Natural killer cell (primary cell): ENCODE results near the gene PPFIBP2. TPM values are rescaled to one million over a fixed set of nuclear protein-coding genes. Genes with fewer than 3 reads are reported as not detected.

Experiments used
- ATAC-seq, 3 donors: fragments of 150-1000 bp in 2 of 3; fragments of 200-7000 bp in 1 of 3; cut with Tn5 transposase; 1 replicate in 1 of 3; 2 replicates in 2 of 3; pipeline ENCODE4 v1.10.0; 2021; ENCODE audit warnings: mild to moderate bottlenecking in 2 of 3, moderate library complexity in 2 of 3
- DNase-seq, 2 donors: peaks; one replicate each; pipeline versions ENCODE4 v3.0.0 to v3.0.0-alpha.2; 2013 to 2021; ENCODE audit warnings: mixed read lengths in 1 of 2
- H3K27ac ChIP-seq: one replicate; pipeline ENCODE4 v1.5.1; 2013; ENCODE audit warnings: mild to moderate bottlenecking, low read length
- H3K27me3 ChIP-seq: one replicate; pipeline ENCODE4 v1.6.1; 2013; ENCODE audit warnings: low read length; ENCODE audit not compliant: control insufficient read depth, insufficient read depth
- H3K36me3 ChIP-seq: one replicate; pipeline ENCODE4 v1.6.1; 2013; ENCODE audit warnings: low read length; ENCODE audit not compliant: control insufficient read depth, insufficient read depth
- H3K4me1 ChIP-seq: one replicate; pipeline ENCODE4 v1.6.1; 2013; ENCODE audit warnings: low read length; ENCODE audit not compliant: control insufficient read depth, insufficient read depth
- H3K4me3 ChIP-seq: one replicate; pipeline ENCODE4 v1.5.1; 2013; ENCODE audit warnings: low read length
- H3K9me3 ChIP-seq: one replicate; pipeline ENCODE4 v1.6.1; 2013; ENCODE audit warnings: low read length; ENCODE audit not compliant: control insufficient read depth, insufficient read depth
- H3K27ac Mint-ChIP-seq, 2 donors: one replicate each; pipeline ENCODE4 v1.8.0; 2022; ENCODE audit warnings: mild to moderate bottlenecking in 2 of 2, mixed read lengths in 2 of 2, moderate library complexity in 1 of 2
- H3K27me3 Mint-ChIP-seq, 2 donors: one replicate each; pipeline ENCODE4 v1.8.0; 2022; ENCODE audit warnings: low read depth in 2 of 2, mixed read lengths in 2 of 2
- H3K36me3 Mint-ChIP-seq: one replicate; pipeline ENCODE4 v1.8.0; 2022; ENCODE audit warnings: mixed read lengths
- H3K4me1 Mint-ChIP-seq, 2 donors: one replicate each; pipeline ENCODE4 v1.8.0; 2022; ENCODE audit warnings: mixed read lengths in 2 of 2
- H3K4me3 Mint-ChIP-seq: one replicate; pipeline ENCODE4 v1.8.0; 2022; ENCODE audit warnings: mild to moderate bottlenecking, moderate library complexity, mixed read lengths
- H3K9me3 Mint-ChIP-seq, 2 donors: one replicate each; pipeline ENCODE4 v1.8.0; 2022; ENCODE audit warnings: mixed read lengths in 2 of 2
- WGBS: methylation state at CpG from one replicate; pipeline ENCODE4 v1.1.7; 2013; ENCODE audit warnings: missing lambda C conversion rate; ENCODE audit not compliant: insufficient coverage; 5-methylcytosine and 5-hydroxymethylcytosine counted together
- intact Hi-C: fragments of 100-400 bp; cut with micrococcal nuclease; formaldehyde crosslinking; loops from one replicate; pipeline ENCODE4 v1.14.2; 2022
- total RNA-seq, 4 donors: library from RNA; stranded (reverse); fragments of 120-200 nt in 1 of 4; gene quantifications; one replicate each; pipeline versions ENCODE4 v1.2.3 to v1.2.4, GENCODE V29; 2013 to 2022
- TF ChIP-seq, protein P1 (sequence below): fragments of 200-600 bp; IDR thresholded peaks from one replicate; pipeline ENCODE4 v1.8.0; 2022; ENCODE audit warnings: antibody characterized with exemption

Gene PPFIBP2
- total RNA-seq, 3 donors from 2014 or later (not counting 1 experiment from before 2014, with no cell fraction given): 15.1 to 23.7 (median 23.1) TPM

DNA sequence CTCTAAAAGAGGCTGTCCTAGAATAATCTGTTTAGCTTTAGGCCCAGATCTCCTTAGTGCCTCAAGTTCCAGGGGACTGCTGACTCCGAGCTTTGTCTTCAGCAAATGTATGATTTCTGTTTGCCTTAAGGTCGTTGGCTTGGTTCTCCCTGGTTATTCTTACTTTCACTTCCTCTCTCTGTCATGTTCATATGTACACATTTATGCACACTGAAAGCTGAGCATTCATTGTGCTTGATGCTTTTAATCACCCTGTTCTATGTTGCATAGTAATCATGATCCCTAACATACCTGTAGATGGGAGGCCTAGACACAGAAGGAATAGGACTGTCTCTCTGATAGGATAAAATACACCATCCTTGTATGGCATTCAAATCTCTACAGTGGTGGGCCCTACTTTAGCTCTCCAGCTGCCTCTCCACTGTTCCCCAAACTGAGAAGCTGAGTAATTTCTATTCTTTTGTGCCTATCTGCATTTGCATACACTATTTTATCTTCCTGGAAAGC, 7.2 kb downstream of the PPFIBP2 start:
- Histone ChIP-seq H3K36me3 (no peaks in the 10 kb centered on the region), H3K4me3 (no peak overlapping the region), H3K27ac (peak overlapping the region; percentile 82), H3K4me1 (peaks cover 39% of the 10 kb centered on the region), H3K27me3 (no peaks in the 10 kb centered on the region), H3K9me3 (no peaks in the 10 kb centered on the region)
- 0% methylated on average over 1 of the region's 2 CpGs for WGBS
- Mint-ChIP-seq H3K4me1 (peaks cover 6 to 49% of the 10 kb centered on the region in 2 donors), H3K4me3 (no peak overlapping the region), H3K27me3 (no peaks in the 10 kb centered on the region), H3K27ac (no peak overlapping the region), H3K9me3 (no peaks in the 10 kb centered on the region), H3K36me3 (no peaks in the 10 kb centered on the region)
- TF ChIP-seq, protein P1, sequence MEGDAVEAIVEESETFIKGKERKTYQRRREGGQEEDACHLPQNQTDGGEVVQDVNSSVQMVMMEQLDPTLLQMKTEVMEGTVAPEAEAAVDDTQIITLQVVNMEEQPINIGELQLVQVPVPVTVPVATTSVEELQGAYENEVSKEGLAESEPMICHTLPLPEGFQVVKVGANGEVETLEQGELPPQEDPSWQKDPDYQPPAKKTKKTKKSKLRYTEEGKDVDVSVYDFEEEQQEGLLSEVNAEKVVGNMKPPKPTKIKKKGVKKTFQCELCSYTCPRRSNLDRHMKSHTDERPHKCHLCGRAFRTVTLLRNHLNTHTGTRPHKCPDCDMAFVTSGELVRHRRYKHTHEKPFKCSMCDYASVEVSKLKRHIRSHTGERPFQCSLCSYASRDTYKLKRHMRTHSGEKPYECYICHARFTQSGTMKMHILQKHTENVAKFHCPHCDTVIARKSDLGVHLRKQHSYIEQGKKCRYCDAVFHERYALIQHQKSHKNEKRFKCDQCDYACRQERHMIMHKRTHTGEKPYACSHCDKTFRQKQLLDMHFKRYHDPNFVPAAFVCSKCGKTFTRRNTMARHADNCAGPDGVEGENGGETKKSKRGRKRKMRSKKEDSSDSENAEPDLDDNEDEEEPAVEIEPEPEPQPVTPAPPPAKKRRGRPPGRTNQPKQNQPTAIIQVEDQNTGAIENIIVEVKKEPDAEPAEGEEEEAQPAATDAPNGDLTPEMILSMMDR: no peak
- ATAC-seq (no peak), DNase-seq (peak in 1 of 2 donors; percentile 40)
- intact Hi-C loops: no loop called here

DNA sequence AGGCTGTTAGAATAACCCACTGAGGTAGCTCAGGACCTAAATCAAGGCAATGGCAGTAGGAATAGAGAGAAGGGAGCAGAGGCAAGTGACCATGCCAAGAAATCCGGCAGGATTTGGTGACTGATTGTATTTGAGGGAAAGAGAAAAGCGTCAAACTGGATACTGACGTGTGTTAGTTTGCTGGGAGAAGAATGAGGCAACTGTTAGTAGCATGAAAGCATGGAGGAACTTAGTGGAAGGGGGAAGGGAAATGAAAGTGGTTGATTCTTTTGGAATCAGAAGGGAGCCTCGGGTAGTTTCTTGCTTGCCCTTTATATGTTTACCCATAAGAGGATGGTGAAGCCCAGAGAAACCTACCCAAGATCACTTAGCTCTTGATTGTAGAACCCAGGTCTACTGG, 8.3 kb downstream of the PPFIBP2 start:
- TF ChIP-seq, protein P1: no peak
- H3K27ac Mint-ChIP-seq: no peak overlapping the region
- H3K9me3 Mint-ChIP-seq: no peaks in the 10 kb centered on the region
- DNase-seq: no peak
- peaks cover 14 to 51% of the 10 kb centered on the region in 2 donors for H3K4me1 Mint-ChIP-seq
- H3K4me3 Mint-ChIP-seq: no peak overlapping the region
- no peak overlapping the region for H3K4me3 ChIP-seq
- H3K27me3 ChIP-seq: no peaks in the 10 kb centered on the region
- H3K4me1 ChIP-seq: peaks cover 50% of the 10 kb centered on the region
- intact Hi-C loops: no loop called here
- 66% methylated on average over 4 of the region's 4 CpGs for WGBS
- H3K36me3 Mint-ChIP-seq: no peaks in the 10 kb centered on the region
- no peaks in the 10 kb centered on the region for H3K9me3 ChIP-seq
- no peaks in the 10 kb centered on the region for H3K36me3 ChIP-seq
- H3K27me3 Mint-ChIP-seq: no peaks in the 10 kb centered on the region
- no peak for ATAC-seq
- no peak overlapping the region for H3K27ac ChIP-seq

DNA sequence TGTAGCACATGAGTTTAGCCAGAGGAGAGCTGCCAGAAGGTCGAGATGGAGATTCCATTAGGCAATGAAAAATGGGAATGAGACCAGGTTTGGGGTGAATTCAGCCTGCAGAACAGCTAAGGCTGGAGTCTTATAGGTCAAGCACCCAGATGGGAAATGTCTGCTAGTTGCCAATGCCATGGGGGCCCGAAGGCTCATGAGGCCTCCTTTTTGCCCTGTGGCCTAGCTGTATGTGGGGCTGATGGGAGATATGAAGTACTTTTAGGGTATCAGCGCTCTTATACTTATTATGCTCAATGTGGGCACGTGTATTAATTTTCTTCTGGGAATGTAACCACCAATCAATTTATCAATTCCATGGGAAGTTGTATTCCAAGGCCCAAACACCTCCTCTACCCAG, 8.7 kb downstream of the PPFIBP2 start:
- Histone ChIP-seq H3K27me3 (no peaks in the 10 kb centered on the region), H3K9me3 (no peaks in the 10 kb centered on the region), H3K36me3 (no peaks in the 10 kb centered on the region), H3K27ac (no peak overlapping the region), H3K4me3 (no peak overlapping the region), H3K4me1 (peaks cover 54% of the 10 kb centered on the region)
- Mint-ChIP-seq H3K9me3 (no peaks in the 10 kb centered on the region), H3K27me3 (no peaks in the 10 kb centered on the region), H3K27ac (no peak overlapping the region), H3K4me1 (peaks cover 19 to 53% of the 10 kb centered on the region in 2 donors), H3K36me3 (no peaks in the 10 kb centered on the region), H3K4me3 (no peak overlapping the region)
- WGBS: 90% methylated on average over 4 of the region's 4 CpGs
- no peak for DNase-seq
- ATAC-seq: no peak
- intact Hi-C loops: no loop called here
- TF ChIP-seq, protein P1: no peak
